PFSK-1 (cell line): ENCODE results near the gene MALAT1.

Source experiments
- FOXP2 ChIP-seq: optimal IDR thresholded peaks from 2 replicates; pipeline ENCODE3; 2011; ENCODE audit warnings: borderline replicate concordance, control low read depth, inconsistent platforms; ENCODE audit not compliant: insufficient read depth; ENCODE audit errors: extremely low read length, extremely low read depth
- POLR2AphosphoS5 ChIP-seq: IDR thresholded peaks from 2 replicates; pipeline ENCODE4 v1.6.1; 2012; ENCODE audit warnings: low read depth, mild to moderate bottlenecking, control low read depth, low read length, moderate library complexity
- REST ChIP-seq, 2 experiments: IDR thresholded peaks; 2 replicates each; pipeline versions ENCODE4 v1.6.1 to v1.8.0; 2011 to 2012; ENCODE audit warnings: low read depth in 2 of 2, low read length in 2 of 2, control low read depth in 1 of 2, inconsistent platforms in 1 of 2, mild to moderate bottlenecking in 1 of 2, moderate library complexity in 1 of 2; ENCODE audit not compliant: insufficient read depth in 1 of 2
- SIN3A ChIP-seq: IDR thresholded peaks from 2 replicates; pipeline ENCODE4 v1.6.1; 2012; ENCODE audit warnings: mild to moderate bottlenecking, low read length, moderate library complexity, borderline replicate concordance; ENCODE audit not compliant: insufficient read depth
- TAF1 ChIP-seq: IDR thresholded peaks from 2 replicates; pipeline ENCODE4 v1.6.1; 2012; ENCODE audit warnings: low read length, control low read depth, borderline replicate concordance; ENCODE audit not compliant: insufficient read depth

The MALAT1 gene

GRCh38 chr11:65535102-65535501 is 36.3 kb downstream of the MALAT1 start:
- no peak for TF ChIP-seq TAF1
- TF ChIP-seq SIN3A: no peak
- no peak for TF ChIP-seq FOXP2
- no peak for TF ChIP-seq POLR2AphosphoS5
- TF ChIP-seq REST (IDR thresholded peaks at IDR 0.05; ENCODE audit: insufficient read depth in 1 of 2, low read depth in 2 of 2, low read length in 2 of 2): no peak

- no peak for TF ChIP-seq FOXP2
- no peak for TF ChIP-seq SIN3A
- TF ChIP-seq TAF1: no peak
- no peak for TF ChIP-seq POLR2AphosphoS5
- TF ChIP-seq REST (IDR thresholded peaks at IDR 0.05; ENCODE audit: insufficient read depth in 1 of 2, low read depth in 2 of 2, low read length in 2 of 2): no peak
Measured at GRCh38 chr11:65536412-65537295, 37.8 kb downstream of the MALAT1 start.

GRCh38 chr11:65537296-65537597 is 38.4 kb downstream of the MALAT1 start:
- TF ChIP-seq REST (IDR thresholded peaks at IDR 0.05; ENCODE audit: insufficient read depth in 1 of 2, low read depth in 2 of 2, low read length in 2 of 2) (no peak), POLR2AphosphoS5 (no peak; the same call in 1 of the 2 replicates), SIN3A (no peak), FOXP2 (no peak), TAF1 (no peak)

GRCh38 chr11:65537620-65538231 is 38.9 kb downstream of the MALAT1 start:
- no peak for TF ChIP-seq SIN3A
- TF ChIP-seq FOXP2: no peak
- no peak for TF ChIP-seq REST (IDR thresholded peaks at IDR 0.05; ENCODE audit: insufficient read depth in 1 of 2, low read depth in 2 of 2, low read length in 2 of 2)
- no peak for TF ChIP-seq TAF1
- no peak for TF ChIP-seq POLR2AphosphoS5
